Measurements from ENCODE around the gene OLA1.

OLA1 gene

GRCh38 chr2:174112073-174112472 is 136.3 kb downstream of the OLA1 start:
- DNase-seq: peak; percentile 73

- no peak for DNase-seq
Observed at GRCh38 chr2:174108579-174108978, 139.8 kb downstream of the OLA1 start.

- no peak for DNase-seq
Observed at GRCh38 chr2:174106736-174107135, 141.6 kb downstream of the OLA1 start.

GRCh38 chr2:174094542-174094941 is 153.8 kb downstream of the OLA1 start:
- DNase-seq: no peak

- DNase-seq: no peak
Observed at GRCh38 chr2:174090476-174090875, 157.9 kb downstream of the OLA1 start.

- no peak for DNase-seq
Observed at GRCh38 chr2:174088706-174089460, 159.4 kb downstream of the OLA1 start.

GRCh38 chr2:174086708-174087107 is 161.6 kb downstream of the OLA1 start:
- DNase-seq: no peak

- no peak for DNase-seq
Observed at GRCh38 chr2:174085781-174086180, 162.6 kb downstream of the OLA1 start.

GRCh38 chr2:174083843-174084458 is 164.4 kb downstream of the OLA1 start:
- DNase-seq: no peak

GRCh38 chr2:174080672-174081121 is 167.6 kb downstream of the OLA1 start:
- DNase-seq: no peak

- no peak for DNase-seq
Observed at GRCh38 chr2:174078275-174078674, 170.1 kb downstream of the OLA1 start.

GRCh38 chr2:174076975-174077374 is 171.4 kb downstream of the OLA1 start:
- DNase-seq: no peak

GRCh38 chr2:174076040-174076439 is 172.3 kb downstream of the OLA1 start:
- DNase-seq: no peak

GRCh38 chr2:174074831-174075230 is 173.5 kb downstream of the OLA1 start:
- no peak for DNase-seq

GRCh38 chr2:174072857-174073256 is 175.5 kb downstream of the OLA1 start:
- DNase-seq: no peak

GRCh38 chr2:174072069-174072468 is 176.3 kb downstream of the OLA1 start:
- DNase-seq: peak; percentile 58

- DNase-seq: no peak
Observed at GRCh38 chr2:174071321-174071720, 177.0 kb downstream of the OLA1 start.

- DNase-seq: no peak
Observed at GRCh38 chr2:174070281-174070680, 178.1 kb downstream of the OLA1 start.

- DNase-seq: no peak
Observed at GRCh38 chr2:174067815-174068214, 180.5 kb downstream of the OLA1 start.

- no peak for DNase-seq
Observed at GRCh38 chr2:174066871-174067270, 181.5 kb downstream of the OLA1 start.

- no peak for DNase-seq
Observed at GRCh38 chr2:174063492-174064092, 184.7 kb downstream of the OLA1 start.

GRCh38 chr2:174062934-174063333 is 185.4 kb downstream of the OLA1 start:
- no peak for DNase-seq

- DNase-seq: no peak
Observed at GRCh38 chr2:174059884-174060244, 188.5 kb downstream of the OLA1 start.

- peak; percentile 23 for DNase-seq
Observed at GRCh38 chr2:174059178-174059883, 189.0 kb downstream of the OLA1 start.

Measured in GF-D8 (cell line).